Mucosa of rectum (tissue), 2 donors: Measurements from ENCODE around the gene FBXL20.

Experiments used
- H3K27ac ChIP-seq, 2 donors: one replicate each; pipeline ENCODE4 v1.7.0; 2013; ENCODE audit warnings: inconsistent platforms in 2 of 2, low read depth in 2 of 2, low read length in 2 of 2
- H3K27me3 ChIP-seq, 2 donors: one replicate each; pipeline ENCODE4 v1.7.0; 2013; ENCODE audit warnings: low read length in 2 of 2; ENCODE audit not compliant: control insufficient read depth in 2 of 2, insufficient read depth in 2 of 2
- H3K36me3 ChIP-seq, 2 donors: one replicate each; pipeline ENCODE4 v1.7.0; 2013; ENCODE audit warnings: low read length in 2 of 2; ENCODE audit not compliant: control insufficient read depth in 2 of 2, insufficient read depth in 2 of 2
- H3K4me1 ChIP-seq, 2 donors: one replicate each; pipeline ENCODE4 v1.7.0; 2013; ENCODE audit warnings: low read length in 2 of 2, mild to moderate bottlenecking in 1 of 2; ENCODE audit not compliant: control insufficient read depth in 2 of 2, insufficient read depth in 2 of 2
- H3K4me3 ChIP-seq, 2 donors: one replicate each; pipeline ENCODE4 v1.7.0; 2013; ENCODE audit warnings: low read length in 2 of 2
- H3K9ac ChIP-seq, 2 donors: one replicate each; pipeline ENCODE4 v1.7.0; 2013; ENCODE audit warnings: low read length in 2 of 2, low read depth in 1 of 2, mild to moderate bottlenecking in 1 of 2
- H3K9me3 ChIP-seq, 2 donors: one replicate each; pipeline ENCODE4 v1.7.0; 2013; ENCODE audit warnings: low read length in 2 of 2; ENCODE audit not compliant: control insufficient read depth in 2 of 2
- donor health status: healthy.
- donor health status: Normal muscosa, but diverticular disease.

The FBXL20 gene

DNA sequence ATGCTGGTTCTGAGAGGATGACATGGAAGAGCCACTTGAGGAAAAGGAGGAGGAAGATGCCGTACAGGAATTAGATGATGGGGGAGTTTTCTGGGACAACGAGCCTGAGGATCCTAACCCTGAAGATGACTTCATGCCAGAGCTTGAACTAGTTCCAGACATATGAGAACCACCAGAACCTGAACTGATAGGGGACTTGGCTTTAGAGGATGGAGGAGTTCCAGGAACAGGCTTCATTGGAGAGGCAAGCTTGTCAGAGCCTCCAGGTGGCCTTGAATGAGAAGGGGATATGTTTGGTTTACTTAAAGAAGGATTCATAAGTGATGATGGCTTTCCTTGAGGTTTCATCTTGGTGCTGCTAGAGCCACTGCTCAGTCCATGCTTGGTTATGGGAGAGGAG lies 6.9 kb upstream of the FBXL20 start:
- H3K9ac ChIP-seq, result no peak overlapping the region
- peaks cover 3 to 4% of the 10 kb centered on the region in 2 donors for H3K4me1 ChIP-seq
- no peaks in the 10 kb centered on the region for H3K9me3 ChIP-seq
- no peak overlapping the region for H3K27ac ChIP-seq
- H3K36me3 ChIP-seq, result peaks cover 36 to 44% of the 10 kb centered on the region in 2 donors
- no peaks in the 10 kb centered on the region for H3K27me3 ChIP-seq
- no peak overlapping the region for H3K4me3 ChIP-seq

DNA sequence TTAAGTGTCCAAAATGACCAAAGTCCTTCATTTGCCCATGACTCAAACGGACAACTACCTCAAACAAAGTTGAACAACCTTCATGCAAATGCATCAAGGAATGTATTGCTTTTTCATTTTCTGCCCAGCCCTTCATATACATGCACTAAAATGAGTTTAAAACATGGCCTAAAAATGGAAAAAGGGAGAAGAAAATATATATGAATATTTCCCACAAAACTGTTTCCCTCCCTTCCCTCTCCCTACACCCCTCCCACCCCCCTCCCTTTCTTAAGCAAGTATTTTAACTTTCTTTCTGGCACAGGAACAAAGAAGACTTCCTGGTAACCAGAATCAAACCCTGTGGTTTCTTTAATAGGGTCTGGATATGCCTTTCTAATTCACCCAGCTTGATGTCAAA lies 5.5 kb upstream of the FBXL20 start:
- Histone ChIP-seq H3K36me3 (peaks cover 29 to 37% of the 10 kb centered on the region in 2 donors), H3K9me3 (no peaks in the 10 kb centered on the region), H3K4me1 (peaks cover 3 to 4% of the 10 kb centered on the region in 2 donors), H3K27me3 (no peaks in the 10 kb centered on the region), H3K4me3 (no peak overlapping the region), H3K9ac (no peak overlapping the region), H3K27ac (no peak overlapping the region)

DNA sequence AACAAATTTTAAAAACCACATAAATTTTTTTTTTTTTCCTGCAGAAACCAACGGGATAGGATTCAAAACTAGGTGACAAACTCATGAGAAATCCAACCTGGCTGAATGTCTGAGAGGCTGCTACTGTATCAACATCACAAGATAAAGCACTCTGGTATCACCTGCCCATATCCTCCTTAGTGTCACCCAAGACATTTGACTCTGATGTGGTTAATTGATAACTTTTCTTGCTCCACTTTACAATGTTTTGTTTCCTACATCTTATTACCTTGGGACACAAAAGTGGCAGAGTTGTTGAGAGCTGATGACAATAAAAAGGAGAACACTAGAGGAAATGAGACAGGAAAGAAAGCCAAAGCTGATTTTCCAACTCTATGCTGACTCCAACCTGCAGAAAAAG lies 4.0 kb upstream of the FBXL20 start:
- Histone ChIP-seq H3K4me3 (no peak overlapping the region), H3K9me3 (no peaks in the 10 kb centered on the region), H3K27me3 (no peaks in the 10 kb centered on the region), H3K27ac (no peak overlapping the region), H3K4me1 (peaks cover 7 to 8% of the 10 kb centered on the region in 2 donors), H3K36me3 (peaks cover 27 to 33% of the 10 kb centered on the region in 2 donors), H3K9ac (no peak overlapping the region)

DNA sequence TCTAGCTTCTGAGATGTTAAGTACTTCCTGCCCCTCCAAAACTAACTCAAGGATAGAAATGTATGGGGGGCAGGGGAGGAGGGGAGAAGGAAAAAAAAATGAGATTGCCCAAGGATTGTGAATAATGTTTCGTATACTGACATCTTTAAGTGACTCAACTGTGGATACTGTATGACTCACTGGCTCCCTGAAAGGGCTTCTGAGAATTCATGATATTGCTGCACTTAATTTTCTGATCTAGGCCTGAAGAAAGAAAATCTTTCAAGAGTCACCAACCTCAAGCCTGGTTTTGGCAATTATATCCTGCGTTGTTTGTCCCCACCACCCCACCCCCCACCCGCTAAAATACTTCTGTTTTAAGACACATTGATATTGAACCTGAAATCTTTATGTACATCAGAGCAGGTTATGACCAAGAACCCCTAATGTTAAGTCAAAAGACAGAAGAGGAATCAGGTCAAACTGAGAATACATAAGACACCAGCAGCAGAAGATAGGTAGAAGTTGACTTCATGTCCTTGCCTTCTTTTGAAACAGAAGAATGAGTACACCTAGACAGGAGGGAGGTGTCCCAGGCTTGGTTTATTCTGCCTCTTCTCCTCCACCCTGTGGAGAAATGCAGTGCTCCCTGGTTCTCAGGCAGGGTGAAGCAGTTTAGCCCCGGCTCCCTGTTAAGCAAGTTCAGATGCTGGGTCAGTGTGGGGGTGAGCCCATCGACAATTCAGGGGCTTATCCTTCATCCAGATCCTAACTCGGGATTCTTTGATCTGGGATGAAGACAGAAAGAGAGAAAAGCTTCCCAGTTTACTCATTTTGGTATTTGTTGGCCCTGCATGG lies 3.3 kb upstream of the FBXL20 start:
- H3K9me3 ChIP-seq, result no peaks in the 10 kb centered on the region
- peaks cover 21 to 26% of the 10 kb centered on the region in 2 donors for H3K36me3 ChIP-seq
- no peaks in the 10 kb centered on the region for H3K27me3 ChIP-seq
- no peak overlapping the region for H3K4me3 ChIP-seq
- no peak overlapping the region for H3K27ac ChIP-seq
- H3K9ac ChIP-seq, result no peak overlapping the region
- peaks cover 11 to 14% of the 10 kb centered on the region in 2 donors for H3K4me1 ChIP-seq

DNA sequence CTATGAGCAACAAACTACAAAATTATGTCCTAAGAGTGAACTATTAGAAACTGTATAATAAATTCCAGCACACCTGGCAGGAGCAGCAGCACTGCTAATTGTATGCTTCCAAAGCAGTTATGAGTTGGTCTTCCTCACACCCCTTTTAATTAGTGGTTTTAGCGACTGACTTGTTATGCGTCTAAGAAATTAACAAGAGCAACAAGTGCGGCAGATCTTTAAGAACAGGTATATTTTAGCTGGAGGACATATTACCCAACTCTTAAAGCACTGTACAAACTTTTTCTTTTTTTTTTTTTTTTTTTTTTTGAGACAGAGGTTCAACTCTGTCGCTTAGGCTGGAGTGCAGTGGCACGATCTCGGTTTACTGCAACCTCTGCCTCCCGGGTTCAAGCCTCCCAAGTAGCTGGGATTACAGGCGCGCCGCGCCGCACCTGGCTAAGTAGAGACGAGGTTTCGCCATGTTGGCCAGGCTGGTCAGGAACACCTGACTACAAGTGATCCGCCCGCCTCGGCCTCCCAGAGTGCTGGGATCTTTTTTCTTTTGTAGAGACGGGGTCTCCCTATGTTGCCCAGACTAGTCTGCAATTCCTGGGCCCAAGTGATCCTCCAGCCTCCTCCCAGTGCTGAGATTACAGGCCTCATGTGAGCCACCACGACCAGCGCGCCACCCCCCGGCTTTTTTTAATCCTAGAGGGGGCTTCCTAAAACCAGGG lies 1.6 kb upstream of the FBXL20 start:
- Histone ChIP-seq H3K4me1 (peaks cover 15% of the 10 kb centered on the region in 2 donors), H3K36me3 (peaks cover 5 to 9% of the 10 kb centered on the region in 2 donors), H3K9me3 (no peaks in the 10 kb centered on the region), H3K9ac (no peak overlapping the region), H3K27me3 (no peaks in the 10 kb centered on the region), H3K4me3 (no peak overlapping the region), H3K27ac (no peak overlapping the region)

DNA sequence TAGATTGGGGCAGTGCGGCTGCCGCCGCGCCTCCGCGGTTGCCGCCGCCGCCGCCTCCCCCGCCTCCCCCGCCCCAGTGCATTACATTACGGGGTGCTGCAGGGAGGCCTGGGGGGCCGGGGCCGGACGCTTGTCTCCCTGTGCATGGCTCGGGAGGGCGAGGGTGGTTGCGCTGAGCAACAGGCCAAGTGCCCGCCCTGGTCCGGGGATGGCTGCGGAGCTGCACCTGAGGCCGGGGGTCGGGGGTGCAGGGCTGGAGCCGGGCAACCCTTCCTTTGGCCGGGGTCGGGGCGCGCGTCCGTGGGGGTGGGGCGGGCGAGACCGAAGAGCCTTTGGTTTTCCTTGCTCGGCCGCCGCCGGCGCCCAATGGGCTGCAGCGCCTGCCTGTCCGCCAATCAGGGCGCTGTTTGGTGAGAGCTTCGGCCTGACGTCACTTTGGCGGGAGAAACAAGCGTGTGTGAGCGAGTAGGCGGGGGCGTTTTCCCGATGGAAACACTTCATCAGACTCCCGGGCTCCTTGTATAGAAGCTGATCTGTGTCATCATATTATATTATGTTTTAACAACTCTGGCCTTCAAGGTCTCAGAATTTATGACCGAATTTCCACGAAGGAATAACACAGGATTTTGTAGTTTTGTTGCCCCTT lies 941 bp upstream of the FBXL20 start:
- Histone ChIP-seq H3K9ac (peak overlapping the region in 1 of 2 donors; percentile 93), H3K27ac (peak overlapping the region; percentile 89 to 90), H3K4me3 (peak overlapping the region; percentile 79 to 91), H3K27me3 (no peaks in the 10 kb centered on the region), H3K9me3 (no peaks in the 10 kb centered on the region), H3K36me3 (peaks cover 0 to 2% of the 10 kb centered on the region in 2 donors), H3K4me1 (peaks cover 15% of the 10 kb centered on the region in 2 donors)

DNA sequence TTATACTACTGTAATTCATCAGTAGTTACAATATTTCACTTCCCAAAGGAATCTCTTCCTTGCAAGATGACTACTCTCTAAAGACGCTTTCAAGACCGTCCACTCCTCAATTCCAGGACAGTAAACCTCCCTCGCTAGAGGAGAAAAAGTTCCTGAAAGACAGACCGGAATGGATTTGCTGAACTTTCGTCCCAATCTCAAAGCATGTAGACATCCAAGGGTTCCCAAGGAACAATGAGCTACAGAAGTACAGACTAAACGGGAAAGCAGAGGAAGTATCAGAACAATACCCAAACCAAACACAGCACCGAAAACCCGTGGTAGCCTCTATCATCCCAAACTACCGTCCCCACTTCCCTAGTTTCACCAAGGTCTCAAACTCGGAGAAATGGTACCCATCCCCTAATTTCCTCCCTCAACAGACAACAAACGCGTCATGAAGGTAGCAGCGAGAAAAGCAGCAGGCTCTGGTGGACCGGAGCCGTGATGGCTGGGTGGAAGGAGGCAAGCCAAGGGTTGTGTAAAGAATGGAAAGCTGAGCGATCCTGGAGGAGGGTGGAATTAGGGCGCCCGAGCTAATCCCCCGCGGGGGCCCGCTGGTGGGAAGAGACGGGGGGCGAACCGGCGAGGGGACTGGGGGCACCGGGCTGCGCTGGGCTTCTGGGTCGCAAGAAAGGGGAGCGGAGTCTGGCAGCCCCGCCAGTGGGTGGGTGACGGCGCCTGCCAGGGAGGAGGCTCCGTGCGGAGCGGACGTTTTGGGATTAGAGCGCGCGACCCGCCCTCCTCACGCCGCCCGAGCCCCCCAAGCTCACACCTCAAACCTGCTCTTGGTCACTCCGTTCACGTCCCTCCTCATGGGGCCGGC lies 647 bp downstream of the FBXL20 start:
- Histone ChIP-seq H3K4me1 (peaks cover 15% of the 10 kb centered on the region in 2 donors), H3K27ac (peak overlapping the region; percentile 89 to 90), H3K4me3 (peak overlapping the region; percentile 79 to 91), H3K36me3 (no peaks in the 10 kb centered on the region), H3K9me3 (no peaks in the 10 kb centered on the region), H3K27me3 (no peaks in the 10 kb centered on the region), H3K9ac (peak overlapping the region; percentile 83 to 93)

DNA sequence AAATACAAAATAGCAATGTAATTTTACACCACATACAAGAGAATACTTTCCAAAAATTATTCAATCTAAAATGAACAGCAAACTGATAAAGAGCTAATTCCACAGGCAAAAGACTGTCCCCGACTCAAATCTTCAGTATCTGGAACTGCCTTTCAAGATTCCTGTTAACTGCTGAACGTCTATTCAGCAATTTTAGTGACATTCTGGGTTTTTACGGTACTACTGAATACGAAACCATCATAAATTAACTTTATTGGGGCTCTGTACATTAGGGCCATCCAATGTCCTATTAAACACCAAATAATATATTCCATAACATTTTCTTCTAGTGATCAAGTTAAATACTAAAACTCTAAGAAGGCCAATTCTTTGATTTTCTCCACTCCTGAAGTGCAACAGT lies 1.6 kb downstream of the FBXL20 start:
- peak overlapping the region; percentile 79 to 91 for H3K4me3 ChIP-seq
- H3K27me3 ChIP-seq, result no peaks in the 10 kb centered on the region
- no peaks in the 10 kb centered on the region for H3K9me3 ChIP-seq
- no peak overlapping the region for H3K27ac ChIP-seq
- H3K9ac ChIP-seq, result no peak overlapping the region
- no peaks in the 10 kb centered on the region for H3K36me3 ChIP-seq
- peaks cover 11 to 12% of the 10 kb centered on the region in 2 donors for H3K4me1 ChIP-seq

DNA sequence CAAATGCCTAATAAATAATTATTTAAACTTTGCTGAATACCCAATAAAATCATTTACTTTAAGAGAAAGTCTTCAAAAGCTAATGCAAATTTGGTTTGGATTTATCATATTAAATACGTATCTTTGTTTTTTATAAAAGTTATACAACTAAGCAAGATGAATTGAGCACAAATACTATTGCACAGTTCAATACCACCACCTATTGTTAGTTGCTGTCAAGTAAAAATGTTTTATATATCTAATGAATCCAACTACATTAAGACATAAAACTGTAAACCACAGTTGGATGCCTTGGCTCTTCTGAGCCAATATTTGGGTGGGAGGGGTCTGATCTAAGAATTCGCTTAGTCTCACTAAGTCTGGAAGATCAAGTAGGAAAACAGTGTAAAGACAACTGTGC lies 7.7 kb downstream of the FBXL20 start:
- peaks cover 0 to 2% of the 10 kb centered on the region in 2 donors for H3K36me3 ChIP-seq
- no peaks in the 10 kb centered on the region for H3K9me3 ChIP-seq
- H3K9ac ChIP-seq, result no peak overlapping the region
- no peak overlapping the region for H3K4me3 ChIP-seq
- H3K27ac ChIP-seq, result no peak overlapping the region
- no peaks in the 10 kb centered on the region for H3K27me3 ChIP-seq
- no peaks in the 10 kb centered on the region for H3K4me1 ChIP-seq
